CD4-positive, alpha-beta T cell treated with Interleukin-15 for 4 hours (primary cell): ENCODE results near the gene SLC1A3.

Experiments used
- DNase-seq: peaks from one replicate; pipeline ENCODE4 v3.0.0-alpha.2; 2020; ENCODE audit warnings: low spot score

Gene SLC1A3

DNA sequence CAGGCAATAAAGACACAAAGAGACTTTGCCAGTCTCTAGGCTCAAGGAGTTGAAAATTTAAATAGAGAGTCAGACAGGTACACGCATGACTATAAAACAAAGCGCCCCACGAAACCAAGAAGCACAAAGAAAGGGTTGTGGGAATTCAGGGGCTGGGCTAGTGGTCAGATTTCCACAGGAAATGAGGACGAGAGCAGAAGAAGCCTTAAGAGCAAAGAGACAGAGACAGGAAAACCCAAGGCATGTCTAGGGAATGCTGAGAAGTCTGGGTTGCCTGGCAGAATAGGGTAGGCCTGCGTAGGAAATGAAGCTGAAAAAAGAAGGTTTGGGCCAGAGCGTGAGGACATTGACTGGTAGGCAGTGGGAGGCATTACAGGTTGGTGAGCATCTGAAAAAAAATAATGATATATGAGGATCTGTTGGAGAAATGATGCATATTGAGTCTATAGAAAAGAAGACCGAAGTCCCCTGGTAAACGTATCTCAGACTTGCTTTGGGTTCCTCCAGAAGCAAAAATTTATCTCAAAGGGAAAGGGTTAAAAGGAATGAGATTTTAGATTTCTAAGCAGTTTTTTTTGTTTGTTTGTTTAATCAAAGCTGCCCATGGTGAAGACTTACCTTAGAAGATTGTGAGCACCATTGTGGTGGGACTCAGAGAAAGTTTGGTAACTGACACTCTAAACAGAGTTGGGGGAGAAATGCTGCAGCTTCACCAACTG is 51.8 kb downstream of the SLC1A3 start:
- DNase-seq, result no peak

DNA sequence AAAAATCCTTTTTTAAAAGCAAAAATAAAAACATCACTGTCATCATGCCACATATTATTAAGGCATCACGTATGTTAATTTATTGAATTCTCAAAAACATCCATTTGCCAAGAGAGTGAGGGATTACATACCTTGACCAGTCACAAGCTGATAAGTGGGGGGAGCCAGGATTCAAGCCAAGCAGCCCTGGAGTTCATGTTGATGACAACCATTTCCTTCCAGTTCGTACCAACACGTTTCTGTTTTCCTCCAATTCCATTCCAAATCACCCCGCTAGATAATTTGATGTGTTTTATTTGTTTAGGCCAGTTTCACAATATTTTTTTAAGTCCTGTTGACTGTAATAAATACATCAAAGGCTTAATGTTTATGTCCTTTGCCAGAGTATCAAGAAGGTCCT is 53.0 kb downstream of the SLC1A3 start:
- DNase-seq, result no peak

DNA sequence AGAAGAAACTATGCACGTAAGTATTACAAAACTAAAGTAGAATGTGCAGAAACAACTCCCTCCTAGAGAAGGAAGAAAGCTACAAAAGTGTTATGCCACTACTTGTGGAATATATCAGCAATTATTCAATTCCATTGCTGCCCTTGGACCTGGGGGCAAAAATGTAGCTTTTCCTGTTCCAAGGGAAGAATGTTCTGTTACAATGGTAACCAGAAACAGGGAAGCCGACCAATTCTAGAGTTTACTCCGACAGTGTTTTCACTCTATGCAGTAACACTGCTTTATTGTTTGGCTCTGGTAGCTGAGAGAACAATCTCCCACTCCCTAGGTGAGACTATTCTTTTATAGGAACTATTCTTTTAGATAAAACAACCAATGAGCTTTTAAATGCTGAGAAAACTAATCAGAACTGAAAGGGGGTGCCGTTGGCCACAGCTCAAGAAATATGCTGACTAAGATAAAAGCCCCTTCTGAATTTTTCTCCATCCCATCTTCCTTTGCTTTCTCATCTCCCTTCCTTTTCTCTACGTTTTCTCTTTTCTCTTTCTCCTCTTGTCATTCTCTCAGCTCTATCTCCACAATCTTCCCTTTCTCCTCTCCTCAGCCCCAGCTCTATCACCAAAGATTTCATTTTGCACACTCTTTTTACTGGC is 54.1 kb downstream of the SLC1A3 start:
- no peak for DNase-seq

DNA sequence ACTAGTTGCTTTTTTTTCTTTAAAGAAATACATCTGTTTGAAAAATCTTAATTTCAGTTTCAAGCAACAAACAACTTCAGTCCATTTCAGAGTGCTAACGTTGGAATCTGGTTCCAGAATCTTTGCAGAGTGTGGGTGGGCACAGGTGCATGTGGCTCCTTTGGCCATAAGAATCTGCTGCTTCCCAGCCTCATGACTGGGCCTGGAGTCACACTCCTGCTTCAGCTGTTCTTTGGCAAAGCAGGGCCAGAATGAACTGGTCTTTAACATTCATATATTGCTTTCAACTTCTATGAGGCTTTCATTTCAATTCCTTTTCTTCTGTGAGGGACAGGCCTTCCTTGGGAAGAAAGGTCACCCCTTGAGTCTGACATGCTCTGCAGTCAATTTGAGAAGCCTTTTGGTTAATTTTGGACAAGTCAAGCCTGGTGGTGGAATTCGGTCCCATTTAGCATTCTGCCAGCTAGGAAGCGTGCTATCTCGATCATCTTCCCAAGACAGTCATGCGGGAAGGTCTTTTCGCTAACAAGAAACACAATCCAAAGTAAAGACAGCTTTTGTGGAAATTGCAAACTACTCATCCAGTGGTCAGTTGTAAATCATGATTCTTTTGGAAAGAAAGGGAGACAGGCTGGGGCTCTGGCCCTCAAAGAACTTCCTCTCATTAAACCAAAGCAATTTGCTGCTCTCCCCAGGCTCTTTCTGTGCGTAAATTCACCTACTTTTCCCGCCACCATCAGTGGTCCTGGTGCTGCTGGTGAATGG is 55.2 kb downstream of the SLC1A3 start:
- no peak for DNase-seq

DNA sequence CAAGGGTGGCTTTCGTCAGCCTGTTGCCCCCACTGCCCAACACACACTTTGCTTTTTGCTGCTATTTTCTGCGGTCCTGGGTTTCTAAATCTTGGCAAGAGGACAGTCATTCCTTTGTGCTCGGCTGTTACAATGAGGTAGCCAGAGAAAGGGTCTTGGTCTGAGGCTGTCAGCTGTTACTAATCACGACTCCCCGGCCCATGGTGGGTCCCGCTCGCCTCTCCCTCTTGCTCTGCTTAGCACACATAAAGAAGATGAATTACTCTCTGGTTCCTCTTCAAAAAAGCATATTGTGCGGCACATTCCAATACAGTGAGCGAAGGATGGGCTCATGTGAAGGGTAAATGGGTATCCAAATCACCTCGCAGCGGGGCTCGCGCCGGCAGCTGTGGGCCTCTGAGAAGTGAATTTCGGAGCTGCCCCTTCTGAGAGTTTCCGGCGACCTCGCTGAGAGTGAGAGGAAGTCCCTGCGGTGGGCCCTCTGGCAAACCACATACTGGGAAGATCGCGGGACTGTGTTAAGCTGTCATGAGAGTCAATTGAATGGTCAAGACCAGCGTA is 56.0 kb downstream of the SLC1A3 start:
- no peak for DNase-seq

DNA sequence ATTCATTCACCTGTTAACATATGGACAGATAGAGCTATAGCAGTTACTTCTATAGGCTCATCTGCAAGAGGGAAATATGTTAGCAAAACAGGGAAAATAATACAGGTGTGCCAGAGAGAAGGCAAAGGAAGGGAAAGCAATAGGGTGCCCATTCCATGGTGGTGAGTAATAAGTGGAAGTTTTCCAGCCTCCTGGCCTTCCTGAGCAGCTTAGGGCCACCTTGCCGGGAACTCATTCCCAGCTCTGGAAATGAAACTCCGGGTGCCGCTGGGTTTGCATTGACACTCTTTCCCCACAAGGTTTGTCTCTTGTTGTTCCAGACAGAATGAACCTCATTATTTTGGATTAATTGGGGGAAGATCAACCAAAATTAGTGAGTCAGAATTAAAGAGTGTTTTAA is 58.4 kb downstream of the SLC1A3 start:
- DNase-seq, result no peak

DNA sequence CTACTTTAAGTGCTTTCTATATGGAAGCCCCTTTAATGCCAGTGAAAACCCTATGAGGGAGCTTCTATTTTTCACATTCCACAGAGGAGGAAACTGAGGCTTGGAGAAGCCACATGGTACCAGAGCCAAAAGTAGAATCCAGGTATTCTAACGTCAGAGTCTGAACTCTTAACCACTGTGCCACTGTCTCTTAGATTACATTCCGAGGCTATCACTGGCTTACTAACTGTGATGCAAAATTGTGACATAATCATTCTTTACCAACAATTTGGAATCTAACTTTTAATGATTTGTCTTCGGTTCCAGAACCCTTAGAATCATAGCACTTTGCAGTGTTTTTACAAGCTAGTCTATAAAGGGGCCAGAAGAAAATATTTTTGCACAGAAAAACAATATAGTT is 59.2 kb downstream of the SLC1A3 start:
- DNase-seq, result no peak

DNA sequence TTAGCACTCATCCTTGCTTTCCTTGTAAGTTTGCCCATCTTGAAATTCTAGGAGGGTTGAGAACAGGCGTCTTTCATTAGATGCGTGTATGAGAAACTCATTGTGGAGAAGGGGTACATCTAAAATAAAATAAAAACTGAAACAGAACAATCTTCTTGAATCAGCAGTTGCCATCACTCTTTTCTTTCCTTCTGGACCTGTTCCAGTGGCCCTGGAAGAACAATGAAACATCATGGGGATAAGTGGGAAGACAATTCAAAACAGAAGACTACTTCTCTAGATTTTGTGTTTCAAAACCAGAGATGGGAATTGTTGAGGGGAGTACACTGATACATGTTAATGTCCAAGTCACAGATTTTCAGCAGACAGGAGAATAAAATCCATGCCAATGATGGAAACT is 59.9 kb downstream of the SLC1A3 start:
- DNase-seq, result no peak

DNA sequence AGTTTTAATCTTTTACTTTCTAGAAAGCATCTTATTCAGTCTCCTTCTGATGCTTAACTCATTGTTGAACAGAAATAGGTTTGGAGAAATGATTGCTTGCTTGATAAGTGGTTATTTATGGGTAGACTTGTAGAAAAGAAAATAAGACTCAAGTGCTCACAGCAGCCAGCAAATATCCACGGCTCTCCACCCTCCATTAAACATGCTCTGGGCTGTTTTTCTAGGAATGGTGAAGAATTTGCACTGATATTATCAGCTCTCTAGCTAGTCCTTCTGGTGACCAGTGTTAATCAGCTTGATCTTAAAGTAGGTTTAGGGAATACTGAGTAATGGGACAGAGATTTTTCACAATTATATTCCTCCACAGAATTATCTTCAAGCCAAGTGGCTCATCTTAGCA is 60.6 kb downstream of the SLC1A3 start:
- DNase-seq, result no peak

DNA sequence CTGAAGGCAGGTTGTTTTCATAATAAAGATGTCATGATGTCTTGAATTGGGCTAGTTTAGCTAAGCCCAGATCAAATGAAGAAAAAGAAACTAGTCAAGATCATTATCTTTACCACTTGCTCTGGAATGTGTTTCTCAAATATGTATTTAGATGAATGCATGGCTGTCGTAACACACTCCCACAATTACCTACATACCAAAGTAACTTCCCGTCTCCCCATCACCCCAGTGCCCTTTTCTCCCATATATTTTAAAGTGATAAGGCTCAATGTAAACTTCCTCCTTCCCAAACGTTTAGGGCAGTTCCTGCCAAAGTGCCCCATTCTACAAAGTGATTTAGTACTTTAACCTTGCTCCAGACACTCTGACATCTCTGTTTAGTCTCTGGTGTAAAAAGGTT is 61.4 kb downstream of the SLC1A3 start:
- DNase-seq, result no peak

DNA sequence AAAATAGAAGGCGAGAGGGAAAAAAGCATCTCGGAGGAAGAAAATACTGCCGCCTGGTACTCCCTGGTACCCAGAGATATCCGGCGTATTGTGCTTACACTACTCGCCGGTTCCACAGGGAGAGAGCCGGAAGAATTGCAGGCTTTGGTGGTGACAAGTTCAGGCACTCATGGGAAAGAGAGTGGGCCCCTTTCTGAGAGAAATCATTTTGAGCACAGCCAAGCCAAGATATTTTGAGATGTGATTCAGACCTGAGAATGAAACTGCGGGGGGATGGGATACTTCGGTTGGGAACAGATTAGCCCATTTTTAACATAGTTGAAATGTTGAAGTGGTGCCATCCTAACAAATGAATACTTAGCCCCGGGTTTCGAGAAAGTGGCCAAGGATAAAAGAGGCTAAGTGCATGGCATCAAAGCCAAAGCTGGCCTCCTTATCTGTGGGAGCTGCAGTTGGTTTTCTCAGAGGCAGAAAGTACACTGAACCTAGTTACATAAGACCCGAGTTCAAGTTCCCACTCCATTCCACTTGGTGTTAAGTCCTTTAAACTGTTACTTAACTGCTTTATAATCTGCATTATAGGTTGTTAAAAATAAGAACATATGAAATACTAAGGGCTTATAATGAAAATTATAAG is 62.7 kb downstream of the SLC1A3 start:
- no peak for DNase-seq

DNA sequence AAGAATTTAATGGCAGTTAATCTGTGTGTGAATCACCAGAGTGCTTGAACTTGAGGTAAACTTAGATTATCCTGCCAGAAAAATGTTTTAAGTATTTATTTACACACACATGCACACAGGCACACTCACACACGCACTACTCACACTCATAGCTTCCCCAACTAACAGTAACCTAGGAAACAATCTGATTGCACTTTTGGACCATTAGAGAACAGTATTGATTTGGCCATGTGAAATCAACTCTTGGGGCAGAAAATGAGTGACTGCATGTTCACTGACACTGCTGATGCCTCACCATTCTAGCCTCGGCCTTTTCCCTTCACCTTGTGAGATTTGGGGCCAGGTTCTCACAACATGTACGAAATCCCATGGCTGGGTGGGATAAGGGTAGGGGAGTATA is 64.1 kb downstream of the SLC1A3 start:
- no peak for DNase-seq

DNA sequence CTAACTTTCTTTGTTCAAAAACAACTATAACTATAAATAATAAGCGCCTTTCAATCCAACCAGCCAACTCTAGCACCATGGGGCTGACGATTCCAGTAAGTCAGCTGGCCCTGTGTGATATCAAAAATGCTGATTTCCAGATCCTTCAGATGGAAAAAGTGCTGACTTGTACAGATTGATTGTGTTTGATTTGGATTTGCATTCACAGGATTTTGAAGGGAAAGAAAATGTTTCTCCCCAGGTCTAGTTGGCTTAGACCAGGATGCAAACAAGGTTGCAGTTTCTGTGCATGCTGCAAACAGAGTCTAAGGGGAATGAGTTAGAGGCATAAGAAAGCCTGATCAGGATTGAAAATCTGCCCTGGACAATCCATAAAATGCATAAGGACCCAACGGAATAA is 68.9 kb downstream of the SLC1A3 start:
- no peak for DNase-seq

DNA sequence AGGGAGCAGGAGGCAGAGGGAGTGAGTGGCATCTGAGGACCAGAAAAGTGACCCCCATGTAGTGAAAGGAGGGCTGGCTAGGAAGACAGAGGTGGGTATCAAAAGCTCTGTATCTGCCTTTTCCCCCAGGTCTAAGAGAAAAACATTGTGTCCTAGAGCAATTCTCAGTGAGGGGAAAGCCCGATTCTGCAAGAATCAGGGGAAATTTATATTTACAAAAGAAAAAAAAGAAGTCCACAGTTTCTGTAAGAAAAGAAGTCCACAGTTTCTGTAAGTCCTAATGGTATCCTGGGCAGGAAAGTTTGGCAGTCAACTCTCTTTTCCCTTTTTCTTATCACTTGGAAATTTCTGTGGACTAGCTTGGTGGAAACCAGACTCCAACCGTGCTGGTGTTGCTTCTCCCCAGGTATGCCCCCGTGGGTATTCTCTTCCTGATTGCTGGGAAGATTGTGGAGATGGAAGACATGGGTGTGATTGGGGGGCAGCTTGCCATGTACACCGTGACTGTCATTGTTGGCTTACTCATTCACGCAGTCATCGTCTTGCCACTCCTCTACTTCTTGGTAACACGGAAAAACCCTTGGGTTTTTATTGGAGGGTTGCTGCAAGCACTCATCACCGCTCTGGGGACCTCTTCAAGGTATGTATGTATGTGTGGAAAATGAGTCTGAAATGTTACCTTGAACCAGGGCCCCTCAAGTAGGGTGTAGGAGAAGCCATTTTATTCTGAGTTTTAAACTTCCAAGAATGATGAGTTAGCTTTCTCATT is 73.0 kb downstream of the SLC1A3 start:
- DNase-seq, result no peak

DNA sequence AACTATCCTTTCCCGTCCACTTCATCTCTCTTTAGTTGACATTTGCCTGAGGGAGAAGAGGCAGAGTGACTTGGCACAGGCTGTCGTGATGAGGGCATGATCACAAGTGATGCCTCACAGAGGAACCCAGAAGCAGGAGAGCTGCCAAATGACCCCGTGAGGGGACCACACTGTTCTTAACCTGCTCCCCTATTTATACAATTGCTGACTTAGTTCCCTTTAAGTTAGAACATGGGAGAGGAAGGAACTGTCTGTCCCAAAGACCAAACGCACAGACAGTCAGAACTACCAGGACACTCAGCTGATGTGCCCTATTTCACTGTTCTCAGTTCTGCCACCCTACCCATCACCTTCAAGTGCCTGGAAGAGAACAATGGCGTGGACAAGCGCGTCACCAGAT is 73.7 kb downstream of the SLC1A3 start:
- no peak for DNase-seq

DNA sequence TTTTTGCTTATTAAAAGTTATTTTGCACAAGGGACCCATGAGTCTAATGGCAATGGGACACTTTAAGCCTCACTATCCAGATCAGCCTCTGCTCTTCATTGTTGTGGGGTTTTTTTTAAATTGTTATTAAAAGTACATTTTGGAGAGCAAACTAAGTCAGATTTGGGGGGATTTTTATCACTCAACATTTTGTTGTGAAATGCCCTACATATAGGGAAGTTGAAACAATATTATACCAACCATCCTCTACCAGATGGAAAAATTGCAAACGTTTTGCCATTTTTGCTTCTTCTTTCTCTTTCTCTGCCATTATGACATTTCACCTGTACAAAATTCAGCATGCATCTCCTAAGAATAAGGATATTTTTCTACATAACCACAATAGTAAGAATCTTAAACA is 75.3 kb downstream of the SLC1A3 start:
- no peak for DNase-seq

DNA sequence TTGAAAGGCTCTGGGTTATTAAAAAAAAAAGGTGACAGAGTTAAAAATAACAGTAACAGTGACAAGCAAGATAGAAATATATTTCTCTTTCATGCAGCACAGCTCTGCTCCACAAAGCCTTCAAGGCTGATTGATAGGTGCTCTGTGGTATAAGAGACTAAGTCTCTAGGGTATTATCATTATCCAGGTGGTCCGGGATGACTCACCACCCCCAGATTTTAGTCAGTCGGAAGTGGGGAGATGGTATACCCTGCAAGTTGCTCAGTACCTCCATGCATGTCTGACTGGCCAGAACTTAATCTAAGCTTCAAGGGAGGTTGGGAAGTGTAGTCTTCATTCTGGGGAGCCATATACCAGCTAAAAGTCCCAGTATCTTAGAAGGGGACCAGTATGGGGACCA is 76.1 kb downstream of the SLC1A3 start:
- DNase-seq, result no peak

DNA sequence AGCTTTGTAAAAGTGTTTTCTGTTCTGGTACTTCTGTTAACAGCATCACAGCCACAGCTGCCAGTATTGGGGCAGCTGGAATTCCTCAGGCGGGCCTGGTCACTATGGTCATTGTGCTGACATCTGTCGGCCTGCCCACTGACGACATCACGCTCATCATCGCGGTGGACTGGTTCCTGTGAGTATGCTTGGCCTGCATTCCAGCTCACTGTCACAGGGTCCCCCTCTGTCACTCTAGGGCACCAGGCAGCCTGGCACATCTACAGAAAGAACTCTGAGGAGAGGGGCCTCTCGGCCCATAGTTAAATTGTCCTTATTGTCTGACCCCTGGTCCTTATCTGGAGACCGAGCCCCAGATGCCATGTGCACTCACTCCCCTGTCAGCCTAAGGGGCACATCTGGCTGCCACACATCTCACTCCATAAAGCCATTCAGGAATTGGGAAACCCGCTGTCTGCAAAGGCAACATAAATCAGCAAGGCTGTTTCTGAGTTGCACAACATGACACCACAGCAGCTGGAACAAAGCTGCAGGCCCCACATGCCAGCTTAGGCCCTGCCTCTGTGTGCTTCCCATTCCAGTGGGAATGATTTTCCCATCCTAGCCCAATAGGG is 77.5 kb downstream of the SLC1A3 start:
- DNase-seq, result no peak

DNA sequence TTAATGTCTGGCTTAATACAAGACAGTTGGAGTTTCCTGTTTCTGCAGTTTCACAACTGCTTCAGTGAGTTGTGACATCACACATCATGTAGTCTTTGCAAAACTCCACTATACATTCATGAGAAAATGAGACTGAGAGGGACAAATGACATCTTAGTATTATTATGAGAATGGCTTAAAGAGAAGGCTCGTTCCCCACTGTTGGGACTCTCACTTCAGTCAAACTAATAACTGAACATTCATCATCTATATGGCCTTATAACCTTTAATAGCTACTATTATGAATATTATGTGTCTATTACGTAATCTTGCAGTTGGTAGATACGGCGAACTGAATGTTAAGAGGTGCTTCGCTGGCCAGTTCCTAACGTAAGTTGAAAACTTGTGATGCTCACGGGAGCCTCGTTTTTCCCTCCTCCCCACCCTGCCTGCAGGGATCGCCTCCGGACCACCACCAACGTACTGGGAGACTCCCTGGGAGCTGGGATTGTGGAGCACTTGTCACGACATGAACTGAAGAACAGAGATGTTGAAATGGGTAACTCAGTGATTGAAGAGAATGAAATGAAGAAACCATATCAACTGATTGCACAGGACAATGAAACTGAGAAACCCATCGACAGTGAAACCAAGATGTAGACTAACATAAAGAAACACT is 79.4 kb downstream of the SLC1A3 start:
- no peak for DNase-seq

DNA sequence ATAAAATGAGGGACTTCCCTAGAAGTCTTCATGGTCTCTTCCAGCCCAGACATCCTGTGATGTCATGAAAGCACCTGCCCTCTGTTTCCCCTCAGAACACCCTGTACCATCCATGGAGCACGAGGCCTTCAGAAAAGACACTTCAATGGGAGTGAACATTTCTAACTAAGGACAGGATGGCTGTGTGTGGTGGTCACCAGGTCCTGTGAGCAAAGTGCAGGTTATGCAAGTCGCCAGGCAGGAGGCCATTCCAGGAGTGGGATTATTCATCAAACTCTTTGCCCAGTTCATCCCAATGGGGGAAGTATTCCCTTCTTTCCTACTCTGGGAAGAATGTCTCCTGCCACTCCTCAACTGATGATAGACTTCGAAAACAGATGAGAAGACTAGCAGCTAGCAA is 80.5 kb downstream of the SLC1A3 start:
- DNase-seq, result no peak

DNA sequence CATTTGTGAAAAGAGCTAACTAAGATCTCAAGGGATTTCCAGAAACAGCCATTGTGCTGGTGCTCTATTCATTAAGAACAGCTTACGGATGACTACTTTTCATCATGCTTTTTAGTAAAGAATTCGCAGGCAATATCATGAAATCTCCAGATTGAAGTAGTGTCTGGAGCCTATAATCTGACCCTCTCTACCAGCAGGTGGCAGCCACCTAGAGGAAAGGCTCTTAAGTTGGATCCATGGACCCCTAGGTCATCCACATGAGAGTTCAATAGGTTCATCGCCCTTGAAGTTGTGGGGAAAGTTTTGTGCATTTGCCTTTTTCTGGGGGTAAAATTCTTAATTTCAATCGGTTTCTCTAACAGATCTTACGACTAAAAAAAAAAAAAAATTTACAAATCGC is 82.3 kb downstream of the SLC1A3 start:
- DNase-seq, result no peak
